Naive thymus-derived CD4-positive, alpha-beta T cell (primary cell): ENCODE data around the gene C22orf39. TPM values are rescaled to one million over a fixed set of nuclear protein-coding genes. Genes with fewer than 3 reads are reported as not detected.

Source experiments
- ATAC-seq: fragments of 150-1000 bp; cut with Tn5 transposase; 2 replicates; pipeline ENCODE4 v1.10.0; 2021; ENCODE audit warnings: mild to moderate bottlenecking, moderate library complexity
- CTCF ChIA-PET: fragments of 350-600 bp; sonication (Branson Sonifier 250); formaldehyde crosslinking; loops from one replicate; lab custom pipeline; 2021; ENCODE audit warnings: antibody characterized with exemption; lab: Charles Lee
- POLR2A ChIA-PET: fragments of 350-600 bp; sonication (Branson Sonifier 250); formaldehyde crosslinking; loops from one replicate; lab custom pipeline; 2021; ENCODE audit warnings: antibody characterized with exemption, inconsistent platforms; lab: Charles Lee
- DNase-seq, 9 donors: peaks; one replicate each; pipeline versions ENCODE4 v3.0.0 to v3.0.0-alpha.2; 2020 to 2022; ENCODE audit warnings: mixed read lengths in 1 of 9
- H3K27ac ChIP-seq: one replicate; pipeline ENCODE4 v1.7.0; 2013; ENCODE audit warnings: mild to moderate bottlenecking, low read depth, low read length, moderate library complexity
- H3K27me3 ChIP-seq, 2 donors: one replicate each; pipeline ENCODE4 v1.7.0; 2013; ENCODE audit warnings: low read length in 2 of 2, mild to moderate bottlenecking in 2 of 2, moderate library complexity in 2 of 2; ENCODE audit not compliant: control insufficient read depth in 2 of 2, insufficient read depth in 2 of 2
- H3K36me3 ChIP-seq, 3 experiments: 1 replicate in 2 of 3; 2 replicates in 1 of 3; pipeline ENCODE4 v1.7.0; 2013; ENCODE audit warnings: low read length in 3 of 3, mild to moderate bottlenecking in 3 of 3, moderate library complexity in 1 of 3; ENCODE audit not compliant: insufficient read depth in 3 of 3, control insufficient read depth in 2 of 3
- H3K4me1 ChIP-seq, 2 donors: one replicate each; pipeline ENCODE4 v1.7.0; 2013; ENCODE audit warnings: low read length in 2 of 2, mild to moderate bottlenecking in 2 of 2, moderate library complexity in 1 of 2; ENCODE audit not compliant: control insufficient read depth in 2 of 2, insufficient read depth in 2 of 2
- H3K4me3 ChIP-seq: 2 replicates; pipeline ENCODE4 v1.7.0; 2013; ENCODE audit warnings: mild to moderate bottlenecking, low read length
- H3K9me3 ChIP-seq, 3 experiments: 1 replicate in 2 of 3; 2 replicates in 1 of 3; pipeline ENCODE4 v1.7.0; 2013; ENCODE audit warnings: low read length in 3 of 3; ENCODE audit not compliant: control insufficient read depth in 2 of 3
- H3K27ac Mint-ChIP-seq, 9 donors: one replicate each; pipeline ENCODE4 v1.8.0; 2020 to 2022; ENCODE audit warnings: mixed read lengths in 9 of 9, mild to moderate bottlenecking in 8 of 9, moderate library complexity in 5 of 9, inconsistent platforms in 2 of 9
- H3K27me3 Mint-ChIP-seq, 5 donors: one replicate each; pipeline ENCODE4 v1.8.0; 2021 to 2022; ENCODE audit warnings: mixed read lengths in 5 of 5, mild to moderate bottlenecking in 1 of 5
- H3K36me3 Mint-ChIP-seq, 5 donors: one replicate each; pipeline ENCODE4 v1.8.0; 2020 to 2022; ENCODE audit warnings: mixed read lengths in 5 of 5, mild to moderate bottlenecking in 3 of 5, inconsistent platforms in 1 of 5
- H3K4me1 Mint-ChIP-seq, 7 donors: one replicate each; pipeline ENCODE4 v1.8.0; 2020 to 2022; ENCODE audit warnings: mixed read lengths in 7 of 7, mild to moderate bottlenecking in 3 of 7, inconsistent platforms in 1 of 7
- H3K4me3 Mint-ChIP-seq, 10 donors: one replicate each; pipeline ENCODE4 v1.8.0; 2020 to 2022; ENCODE audit warnings: mild to moderate bottlenecking in 10 of 10, mixed read lengths in 10 of 10, moderate library complexity in 6 of 10, inconsistent platforms in 2 of 10
- H3K9me3 Mint-ChIP-seq, 11 donors: one replicate each; pipeline ENCODE4 v1.8.0; 2020 to 2022; ENCODE audit warnings: mixed read lengths in 11 of 11, mild to moderate bottlenecking in 4 of 11, inconsistent platforms in 1 of 11, moderate library complexity in 1 of 11
- intact Hi-C, 2 donors: fragments of 100-400 bp; cut with micrococcal nuclease; formaldehyde crosslinking; loops; one replicate each; pipeline ENCODE4 v1.15.1; 2023
- polyA plus RNA-seq, 2 donors: library from polyadenylated mRNA; unstranded; fragments of 300-500 nt; fragmentation: Illumina TruSeq; gene quantifications; one replicate each; pipeline ENCODE4 v1.2.3, GENCODE V29; 2021
- total RNA-seq, 6 experiments: library from RNA in 5 of 6; stranded (reverse) in 5 of 6; gene quantifications; 1 replicate in 5 of 6; 2 replicates in 1 of 6; pipeline ENCODE4 v1.2.3 and lab custom pipeline; 2021 to 2026

The C22orf39 gene, protein sequence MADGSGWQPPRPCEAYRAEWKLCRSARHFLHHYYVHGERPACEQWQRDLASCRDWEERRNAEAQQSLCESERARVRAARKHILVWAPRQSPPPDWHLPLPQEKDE
- total RNA-seq (10 to 100 TPM; 34.2 to 44.9 (median 36.8) TPM), polyA plus RNA-seq (10 to 100 TPM; 51.8 to 58.0 TPM), total RNA-seq (lab: John Stamatoyannopoulos, UW) (27.6 reads per million, percentile 58 among the genes with 10 or more reads in this experiment)

DNA sequence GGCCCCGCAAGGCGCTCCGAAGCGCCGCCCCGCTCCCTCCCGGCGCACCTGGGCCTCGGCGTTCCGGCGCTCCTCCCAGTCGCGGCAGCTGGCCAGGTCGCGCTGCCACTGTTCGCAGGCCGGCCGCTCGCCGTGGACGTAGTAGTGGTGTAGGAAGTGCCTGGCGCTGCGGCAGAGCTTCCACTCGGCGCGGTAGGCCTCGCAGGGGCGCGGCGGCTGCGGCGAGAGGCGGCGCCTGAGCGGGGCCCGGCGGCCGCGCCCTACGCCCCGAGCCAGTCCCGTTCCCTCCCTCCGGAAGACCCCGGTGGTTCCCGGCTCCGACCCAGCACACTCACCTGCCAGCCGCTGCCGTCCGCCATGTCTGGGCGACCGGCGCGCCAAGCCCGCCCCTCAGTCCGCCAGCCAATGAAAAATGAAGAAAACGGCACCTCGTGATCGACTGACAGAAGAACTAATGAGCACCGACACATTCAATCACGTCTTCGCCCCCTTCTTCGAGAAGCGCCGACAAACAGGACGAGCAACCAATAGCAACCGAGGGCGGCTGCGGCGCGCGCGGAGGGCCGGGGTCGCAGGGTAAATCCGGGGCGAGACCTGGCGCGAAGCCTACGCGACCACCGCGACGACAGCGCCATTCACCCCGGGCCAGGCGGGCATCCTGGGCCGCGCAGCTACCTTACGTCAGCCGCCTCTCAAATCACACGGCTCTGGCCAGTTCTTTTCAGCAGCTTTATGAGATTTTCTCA, at the start of gene C22orf39:
TSS of gene C22orf39 (minus strand) at position 382 of the 746 bp plus-strand sequence. CDS start at position 359, 23 bp downstream.
- peaks cover 18 to 26% of the 10 kb centered on the region in 2 donors for H3K4me1 ChIP-seq
- ChIA-PET POLR2A (interaction anchor here (1.0 to 3.3 kb wide), 12 partner anchors 8 to 332 kb away, joined by 3 to 41 read pairs (median 4); partner anchors contain the start of genes CDC45, HIRA, MRPL40 and UFD1), CTCF (interaction anchor here (0.6 kb wide), 1 partner anchor 34 kb away, joined by 3 read pairs; no protein-coding TSS in a partner anchor)
- peak within 1 kb of the TSS; percentile 81 for H3K27ac ChIP-seq
- no peaks in the 10 kb centered on the region for H3K27me3 ChIP-seq
- H3K4me3 Mint-ChIP-seq: peak within 1 kb of the TSS; percentile 84 to 99 (median 92)
- peak within 1 kb of the TSS; percentile 84 to 97 (median 94) for H3K27ac Mint-ChIP-seq
- DNase-seq (peak; percentile 69 to 93 (median 90)), ATAC-seq (peak; percentile 94)
- peak within 1 kb of the TSS; percentile 65 for H3K4me3 ChIP-seq
- no peaks in the 10 kb centered on the region for H3K27me3 Mint-ChIP-seq
- peaks cover 0 to 29% (median 0%) of the 10 kb centered on the region in 3 experiments for H3K36me3 ChIP-seq
- H3K9me3 Mint-ChIP-seq: no peaks in the 10 kb centered on the region
- H3K9me3 ChIP-seq: no peaks in the 10 kb centered on the region
- intact Hi-C loops: loop anchor here (1.0 to 5.0 kb wide), 9 partner anchors 15 to 325 kb away; partner anchors contain the start of genes DGCR2 (in 2 of the 2), MRPL40 (in 2 of the 2) and ESS2 (in 1 of the 2)
- peaks cover 4 to 16% (median 5%) of the 10 kb centered on the region in 5 donors for H3K36me3 Mint-ChIP-seq
- peaks cover 21 to 61% (median 48%) of the 10 kb centered on the region in 7 donors for H3K4me1 Mint-ChIP-seq

- ChIA-PET CTCF (interaction anchor here (1.2 kb wide), 1 partner anchor 132 kb away, joined by 8 read pairs; no protein-coding TSS in a partner anchor), POLR2A (interaction anchor here (1.4 kb wide), 1 partner anchor 18 kb away, joined by 3 read pairs; the partner anchor contains the start of gene CDC45)
- H3K36me3 Mint-ChIP-seq: peaks cover 0 to 4% (median 0%) of the 10 kb centered on the region in 5 donors
- Histone ChIP-seq H3K4me1 (peaks cover 0 to 9% of the 10 kb centered on the region in 2 donors), H3K27me3 (no peaks in the 10 kb centered on the region), H3K4me3 (no peak overlapping the region), H3K36me3 (no peaks in the 10 kb centered on the region), H3K9me3 (no peaks in the 10 kb centered on the region), H3K27ac (no peak overlapping the region)
- H3K9me3 Mint-ChIP-seq: no peaks in the 10 kb centered on the region
- no peak for DNase-seq
- H3K27me3 Mint-ChIP-seq: no peaks in the 10 kb centered on the region
- ATAC-seq: no peak
- H3K4me3 Mint-ChIP-seq: no peak overlapping the region
- intact Hi-C loops: loop anchor here in 1 of 2 donors (5.0 kb wide), 1 partner anchor 220 kb away; no protein-coding TSS in a partner anchor
- peaks cover 4 to 17% (median 12%) of the 10 kb centered on the region in 7 donors for H3K4me1 Mint-ChIP-seq
- H3K27ac Mint-ChIP-seq: peak overlapping the region in 4 of 9 donors; percentile 17 to 65 (median 44)
Measured at GRCh38 chr22:19497245-19497644, 49.7 kb upstream of the C22orf39 start.

DNA sequence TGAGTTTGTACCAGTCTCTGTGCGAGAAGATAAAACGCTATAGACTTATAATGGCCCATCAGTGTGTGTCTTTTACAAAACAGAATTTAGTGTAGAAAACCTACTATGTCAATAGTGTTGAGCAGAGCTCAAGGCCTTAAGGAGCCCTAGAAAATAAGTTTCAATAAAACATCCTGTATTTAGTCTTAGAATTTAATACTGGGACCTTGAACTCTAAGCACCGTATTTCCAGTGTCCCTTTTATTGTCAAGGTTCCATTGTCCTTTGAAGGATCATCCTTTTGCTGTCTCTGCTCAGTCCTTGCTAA, 48.8 kb upstream of the C22orf39 start:
- Mint-ChIP-seq H3K4me1 (peaks cover 4 to 17% (median 12%) of the 10 kb centered on the region in 7 donors), H3K27me3 (no peaks in the 10 kb centered on the region), H3K4me3 (no peak overlapping the region), H3K36me3 (peaks cover 0 to 6% (median 0%) of the 10 kb centered on the region in 5 donors), H3K27ac (peak overlapping the region; percentile 49 to 88 (median 73)), H3K9me3 (no peaks in the 10 kb centered on the region)
- H3K27me3 ChIP-seq: no peaks in the 10 kb centered on the region
- no peaks in the 10 kb centered on the region for H3K9me3 ChIP-seq
- H3K4me3 ChIP-seq: no peak overlapping the region
- no peaks in the 10 kb centered on the region for H3K36me3 ChIP-seq
- H3K27ac ChIP-seq: no peak overlapping the region
- peaks cover 0 to 9% of the 10 kb centered on the region in 2 donors for H3K4me1 ChIP-seq
- intact Hi-C loops: loop anchor here (1.0 to 5.0 kb wide), 3 partner anchors 101 to 221 kb away; no protein-coding TSS in a partner anchor
- CTCF ChIA-PET: interaction anchor here (0.7 to 1.6 kb wide), 5 partner anchors 9 to 136 kb away, joined by 3 to 26 read pairs (median 7); no protein-coding TSS in a partner anchor
- POLR2A ChIA-PET: interaction anchor here (0.9 to 1.4 kb wide), 2 partner anchors 10 to 134 kb away, joined by 3 to 8 read pairs; no protein-coding TSS in a partner anchor
- ATAC-seq (no peak), DNase-seq (no peak)

- CTCF ChIA-PET: interaction anchor here (0.7 to 1.6 kb wide), 6 partner anchors 10 to 138 kb away, joined by 3 to 26 read pairs (median 5); no protein-coding TSS in a partner anchor
Measured at GRCh38 chr22:19495562-19496323, 48.2 kb upstream of the C22orf39 start.

DNA sequence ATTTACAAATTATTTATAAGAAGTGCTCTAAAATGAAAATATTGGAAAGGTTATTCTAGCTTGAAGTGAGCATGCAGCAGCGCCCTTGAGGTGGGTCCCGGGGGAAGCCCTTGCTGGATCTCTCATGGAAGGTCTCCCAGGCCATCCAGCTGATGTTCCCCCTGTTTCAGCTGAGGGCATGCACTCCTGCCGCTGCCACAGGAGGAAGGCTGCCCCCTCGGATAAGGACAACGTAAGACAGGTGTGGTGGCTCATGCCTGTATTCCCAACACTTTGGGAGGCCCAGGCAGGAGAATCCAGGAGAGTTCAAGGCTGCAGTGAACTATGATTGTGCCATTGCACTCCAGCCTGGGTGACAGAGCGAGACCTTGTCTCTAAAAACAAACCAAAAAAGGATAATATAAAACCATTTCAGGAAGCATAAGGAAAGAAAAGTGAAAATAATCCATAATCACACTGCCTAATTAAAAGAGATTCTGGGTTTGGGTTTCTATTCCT, 47.2 kb upstream of the C22orf39 start:
- Histone ChIP-seq H3K36me3 (no peaks in the 10 kb centered on the region), H3K27me3 (no peaks in the 10 kb centered on the region), H3K4me1 (peaks cover 0 to 9% of the 10 kb centered on the region in 2 donors), H3K9me3 (no peaks in the 10 kb centered on the region), H3K27ac (no peak overlapping the region), H3K4me3 (no peak overlapping the region)
- Mint-ChIP-seq H3K36me3 (peaks cover 0 to 9% (median 0%) of the 10 kb centered on the region in 5 donors), H3K27ac (peak overlapping the region in 2 of 9 donors; percentile 21 to 36), H3K4me1 (peaks cover 4 to 20% (median 12%) of the 10 kb centered on the region in 7 donors), H3K27me3 (no peaks in the 10 kb centered on the region), H3K4me3 (no peak overlapping the region), H3K9me3 (no peaks in the 10 kb centered on the region)
- CTCF ChIA-PET: interaction anchor here (1.6 kb wide), 1 partner anchor 135 kb away, joined by 12 read pairs; no protein-coding TSS in a partner anchor
- no peak for DNase-seq
- POLR2A ChIA-PET: interaction anchor here (0.6 to 1.7 kb wide), 3 partner anchors 15 to 135 kb away, joined by 3 to 4 read pairs (median 3); partner anchors contain the start of genes CDC45 and UFD1
- ATAC-seq: no peak
- intact Hi-C loops: loop anchor here in 1 of 2 donors (5.0 kb wide), 1 partner anchor 223 kb away; no protein-coding TSS in a partner anchor

More at GRCh38 chr22:19495562-19496323, 48.2 kb upstream of the C22orf39 start:
- peaks cover 4 to 17% (median 12%) of the 10 kb centered on the region in 7 donors for H3K4me1 Mint-ChIP-seq
- Histone ChIP-seq H3K36me3 (no peaks in the 10 kb centered on the region), H3K4me1 (peaks cover 0 to 9% of the 10 kb centered on the region in 2 donors), H3K9me3 (no peaks in the 10 kb centered on the region), H3K4me3 (no peak overlapping the region), H3K27me3 (no peaks in the 10 kb centered on the region), H3K27ac (no peak overlapping the region)
- ATAC-seq (peak; percentile 63), DNase-seq (peak in 7 of 9 donors; percentile 35 to 67 (median 57))
- no peaks in the 10 kb centered on the region for H3K27me3 Mint-ChIP-seq
- peak overlapping the region; percentile 49 to 88 (median 73) for H3K27ac Mint-ChIP-seq
- peaks cover 0 to 6% (median 0%) of the 10 kb centered on the region in 5 donors for H3K36me3 Mint-ChIP-seq
- H3K9me3 Mint-ChIP-seq: no peaks in the 10 kb centered on the region
- intact Hi-C loops: loop anchor here (1.0 to 5.0 kb wide), 3 partner anchors 102 to 222 kb away; no protein-coding TSS in a partner anchor
- H3K4me3 Mint-ChIP-seq: no peak overlapping the region
- POLR2A ChIA-PET: interaction anchor here (0.9 to 1.4 kb wide), 2 partner anchors 10 to 134 kb away, joined by 3 to 8 read pairs; no protein-coding TSS in a partner anchor
